Measurements from ENCODE around the gene UNC79.

- TF ChIP-seq EZH2phosphoT487 (IDR thresholded peaks at IDR 0.05; ENCODE audit: insufficient read depth, low read depth), result no peak
- TF ChIP-seq EZH2 (IDR thresholded peaks at IDR 0.05; ENCODE audit: insufficient read depth, poor library complexity, severe bottlenecking), result no peak
Measured at GRCh38 chr14:93702946-93703345, 272.2 kb downstream of the UNC79 start.
